Keratinocyte (primary cell): ENCODE results near the gene PPM1H.

Experiments
- CTCF ChIP-seq, 3 experiments: IDR thresholded peaks in 1 of 3; conservative IDR thresholded peaks in 1 of 3; optimal IDR thresholded peaks in 1 of 3; 2 replicates in 2 of 3; 3 replicates in 1 of 3; pipeline versions ENCODE3 to v1.5.1; 2011; ENCODE audit warnings: low read length in 3 of 3, mild to moderate bottlenecking in 3 of 3, moderate library complexity in 2 of 3, control low read depth in 1 of 3, inconsistent platforms in 1 of 3; ENCODE audit not compliant: insufficient read depth in 2 of 3; ENCODE audit errors: extremely low read depth in 1 of 3
- EZH2 ChIP-seq: IDR thresholded peaks from one replicate; pipeline ENCODE4 v1.6.1; 2012; ENCODE audit warnings: inconsistent platforms, mild to moderate bottlenecking, low read length, moderate library complexity

GRCh38 chr12:62801796-62802195 lies 133.2 kb downstream of the PPM1H start:
- TF ChIP-seq EZH2 (no peak), CTCF (optimal IDR thresholded peaks at IDR 0.05 in 1 of 3, IDR thresholded peaks at IDR 0.05 in 1 of 3, conservative IDR thresholded peaks at IDR 0.05 in 1 of 3; ENCODE audit: extremely low read depth in 1 of 3, insufficient read depth in 2 of 3, low read length in 3 of 3) (no peak)
